AG20443 (cell line): ENCODE results near the gene OSBPL2.

ENCODE experiments used
- DNase-seq: peaks from one replicate; pipeline ENCODE4 v3.0.0; 2012; ENCODE audit warnings: low spot score, mixed read lengths

Gene OSBPL2

DNA sequence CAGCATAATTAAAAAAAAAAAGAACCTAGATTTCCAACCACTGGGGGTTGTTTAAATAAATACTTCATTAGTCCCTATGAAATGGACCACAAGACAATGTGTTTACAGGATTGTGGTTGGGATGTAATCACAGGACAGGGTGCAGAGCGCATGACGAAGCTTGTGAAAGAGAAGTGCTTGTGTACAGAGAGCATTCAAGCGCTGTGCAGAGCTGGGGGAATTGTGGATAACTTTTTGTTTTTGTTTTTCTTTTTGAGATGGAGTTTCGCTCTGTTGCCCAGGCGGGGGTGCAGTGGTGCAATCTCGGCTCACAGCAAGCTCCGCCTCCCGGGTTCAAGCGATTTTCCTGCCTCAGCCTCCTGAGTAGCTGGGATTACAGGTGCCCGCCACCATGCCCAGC lies 106.5 kb downstream of the OSBPL2 start:
- no peak for DNase-seq
